Renal cortex interstitium (tissue), 11 donors: ENCODE data around the gene TMEM37. TPM values are rescaled to one million over a fixed set of nuclear protein-coding genes. Genes with fewer than 3 reads are reported as not detected.

ENCODE experiments used
- DNase-seq, 11 donors: peaks; one replicate each; pipeline ENCODE4 v3.0.0-alpha.2; 2013; ENCODE audit warnings: low read depth in 9 of 11, low spot score in 4 of 11; ENCODE audit errors: extremely low read depth in 1 of 11
- polyA plus RNA-seq, 3 donors: library from polyadenylated mRNA; unstranded; fragments of 120-200 nt; gene quantifications; one replicate each; pipeline ENCODE4 v1.2.1, GENCODE V29; 2013; ENCODE audit not compliant: insufficient read length in 3 of 3

TMEM37 gene
- polyA plus RNA-seq, 3 donors = 46.6 to 72.9 (median 54.9) TPM

GRCh38 chr2:119407430-119408220 is 24.0 kb upstream of the TMEM37 start:
- peak in 2 of 11 donors; percentile 36 to 61 for DNase-seq

- DNase-seq = no peak
These were observed 23.4 kb upstream of the TMEM37 start for GRCh38 chr2:119408221-119408619.

GRCh38 chr2:119409506-119409905 is 22.1 kb upstream of the TMEM37 start:
- DNase-seq = no peak

GRCh38 chr2:119414894-119415293 is 16.8 kb upstream of the TMEM37 start:
- DNase-seq = no peak

- no peak for DNase-seq
These were observed 16.0 kb upstream of the TMEM37 start for GRCh38 chr2:119415630-119416029.

- no peak for DNase-seq
These were observed 15.2 kb upstream of the TMEM37 start for GRCh38 chr2:119416299-119416923.

GRCh38 chr2:119417908-119418307 is 13.7 kb upstream of the TMEM37 start:
- no peak for DNase-seq

- DNase-seq = no peak
These were observed 12.6 kb upstream of the TMEM37 start for GRCh38 chr2:119419065-119419464.

- DNase-seq = no peak
These were observed 11.7 kb upstream of the TMEM37 start for GRCh38 chr2:119419803-119420508.

GRCh38 chr2:119421304-119421703 is 10.3 kb upstream of the TMEM37 start:
- no peak for DNase-seq

GRCh38 chr2:119421741-119422140 is 9.9 kb upstream of the TMEM37 start:
- DNase-seq = no peak

- DNase-seq = no peak
These were observed 9.1 kb upstream of the TMEM37 start for GRCh38 chr2:119422360-119423107.

- no peak for DNase-seq
These were observed 8.6 kb upstream of the TMEM37 start for GRCh38 chr2:119423108-119423444.

- DNase-seq = no peak
These were observed 7.8 kb upstream of the TMEM37 start for GRCh38 chr2:119423811-119424210.

- no peak for DNase-seq
These were observed 7.2 kb upstream of the TMEM37 start for GRCh38 chr2:119424284-119425118.

- DNase-seq = no peak
These were observed 6.6 kb upstream of the TMEM37 start for GRCh38 chr2:119425119-119425405.

- no peak for DNase-seq
These were observed 5.8 kb upstream of the TMEM37 start for GRCh38 chr2:119425620-119426395.

GRCh38 chr2:119426396-119426675 is 5.3 kb upstream of the TMEM37 start:
- DNase-seq = no peak
